IPS-NIHi7 (cell line): Measurements from ENCODE around the gene FLCN.
"Not testable (repeated sequence)": the region's sequence is repeated elsewhere in the genome, so short reads cannot be mapped to it uniquely, and the experiment has no call there.

Experiments
- DNase-seq: peaks from one replicate; pipeline ENCODE4 v3.0.0; 2012; ENCODE audit warnings: mixed read lengths; ENCODE audit errors: extremely low spot score

Gene FLCN, protein sequence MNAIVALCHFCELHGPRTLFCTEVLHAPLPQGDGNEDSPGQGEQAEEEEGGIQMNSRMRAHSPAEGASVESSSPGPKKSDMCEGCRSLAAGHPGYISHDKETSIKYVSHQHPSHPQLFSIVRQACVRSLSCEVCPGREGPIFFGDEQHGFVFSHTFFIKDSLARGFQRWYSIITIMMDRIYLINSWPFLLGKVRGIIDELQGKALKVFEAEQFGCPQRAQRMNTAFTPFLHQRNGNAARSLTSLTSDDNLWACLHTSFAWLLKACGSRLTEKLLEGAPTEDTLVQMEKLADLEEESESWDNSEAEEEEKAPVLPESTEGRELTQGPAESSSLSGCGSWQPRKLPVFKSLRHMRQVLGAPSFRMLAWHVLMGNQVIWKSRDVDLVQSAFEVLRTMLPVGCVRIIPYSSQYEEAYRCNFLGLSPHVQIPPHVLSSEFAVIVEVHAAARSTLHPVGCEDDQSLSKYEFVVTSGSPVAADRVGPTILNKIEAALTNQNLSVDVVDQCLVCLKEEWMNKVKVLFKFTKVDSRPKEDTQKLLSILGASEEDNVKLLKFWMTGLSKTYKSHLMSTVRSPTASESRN

DNA sequence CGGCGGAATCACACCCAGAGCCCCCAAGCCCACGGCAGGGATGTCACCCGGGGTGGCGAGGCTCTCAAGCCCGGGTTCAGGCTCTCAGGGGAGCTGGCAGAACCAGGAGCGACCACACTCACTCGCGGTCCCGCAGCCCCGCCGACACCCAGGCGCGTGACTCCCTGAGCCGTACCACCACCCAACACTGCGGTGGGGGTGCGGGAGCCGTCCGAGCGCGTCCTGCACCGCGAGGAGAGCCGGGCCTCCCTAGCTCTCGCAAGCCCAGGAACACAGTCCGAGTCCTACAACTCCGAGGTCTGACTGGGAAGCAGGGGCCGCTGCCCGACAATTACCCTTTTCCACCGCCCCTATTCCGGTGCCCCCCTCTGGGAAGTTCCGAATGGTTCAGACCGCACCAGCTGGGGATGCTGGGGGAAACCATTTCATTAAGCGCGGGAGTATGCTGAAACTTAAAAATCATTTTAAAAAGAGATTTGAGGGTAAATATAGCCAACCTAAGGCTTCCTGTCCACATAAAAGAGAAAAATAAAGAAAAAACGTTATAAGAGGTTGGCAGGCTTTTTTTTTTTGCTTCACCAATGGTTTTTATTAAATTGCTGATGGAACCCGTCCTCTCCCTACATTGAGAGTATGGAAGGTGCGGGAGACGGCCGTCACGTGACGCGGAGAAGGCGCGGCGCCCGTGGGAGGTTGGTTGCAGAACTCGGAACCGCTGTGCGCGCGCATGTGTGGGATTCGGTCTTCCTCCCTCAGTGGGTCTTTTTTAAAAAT lies at the start of gene FLCN:
Gene FLCN (minus strand): TSS at position 143 of the 774 bp plus-strand sequence. CDS start 9,031 bp downstream, outside the sequence.
- DNase-seq: peak; percentile 86

DNA sequence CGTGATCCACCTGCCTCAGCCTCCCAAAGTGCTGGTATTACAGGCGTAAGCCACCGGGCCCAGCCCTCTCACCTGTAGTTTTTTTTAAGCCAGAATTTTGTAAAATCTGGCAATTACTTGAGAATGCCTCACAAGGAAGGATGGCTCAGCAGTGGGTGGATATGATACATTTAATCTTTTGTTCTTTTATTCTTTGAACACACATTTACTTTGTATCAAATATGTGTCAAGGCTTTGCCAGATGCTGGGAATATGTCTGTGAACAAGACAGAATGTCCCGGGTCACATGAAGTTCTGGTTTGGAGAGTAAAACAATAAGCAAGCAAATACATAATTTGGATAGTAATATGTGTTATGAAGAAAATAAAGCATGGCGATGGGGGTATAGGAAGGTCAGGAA lies 49.0 kb upstream of the FLCN start:
- no peak for DNase-seq

DNA sequence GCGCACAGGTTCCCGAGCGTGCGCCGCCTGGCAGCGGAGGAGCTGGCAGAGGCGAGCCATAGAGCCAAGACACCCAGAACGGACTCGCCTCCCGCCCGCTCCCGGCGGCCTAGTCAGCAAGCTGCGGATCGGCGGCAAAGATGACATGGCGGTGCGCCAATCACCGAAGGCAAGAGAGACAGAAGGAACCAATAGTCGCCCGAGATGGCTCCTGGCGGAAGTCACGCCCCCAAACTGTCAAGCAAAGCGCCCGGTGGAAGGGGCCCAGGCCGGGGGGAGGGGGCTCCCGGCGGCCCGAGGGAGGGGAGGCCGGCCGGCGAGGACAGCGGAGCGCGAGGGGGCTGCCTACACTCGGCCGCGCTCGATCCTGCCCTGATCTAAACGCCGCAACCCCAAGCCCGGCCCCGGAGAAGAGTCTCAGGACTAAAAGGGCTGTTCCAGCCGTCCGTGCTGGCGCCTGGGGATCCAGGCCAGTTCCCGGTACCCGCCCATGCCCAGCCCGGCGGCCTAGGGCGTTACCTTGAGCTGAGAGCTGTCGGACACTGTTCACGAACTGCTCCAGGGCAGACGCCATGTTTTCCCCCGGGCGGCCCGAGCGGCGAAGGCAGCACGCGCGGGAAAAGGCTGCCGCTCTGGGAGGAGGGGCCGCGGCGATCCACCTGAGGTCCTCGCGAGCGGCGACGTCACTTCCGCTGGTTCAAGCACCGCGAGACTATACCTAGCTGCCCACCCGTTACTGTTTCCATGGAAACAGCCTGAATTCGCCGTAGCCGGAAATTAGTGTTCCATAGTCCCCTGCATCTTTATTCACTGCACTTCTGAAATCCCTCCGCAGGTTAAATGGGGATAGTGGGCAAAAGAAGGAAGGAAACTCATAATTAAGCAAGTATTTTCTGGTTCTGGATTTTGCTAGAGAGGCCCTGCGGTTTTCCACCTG lies 43.9 kb upstream of the FLCN start, which contains the start of gene COPS3:
Gene COPS3 (minus strand): TSS at position 634 of the 937 bp plus-strand sequence. CDS start 60 bp downstream, at position 574.
- peak; percentile 99 for DNase-seq

DNA sequence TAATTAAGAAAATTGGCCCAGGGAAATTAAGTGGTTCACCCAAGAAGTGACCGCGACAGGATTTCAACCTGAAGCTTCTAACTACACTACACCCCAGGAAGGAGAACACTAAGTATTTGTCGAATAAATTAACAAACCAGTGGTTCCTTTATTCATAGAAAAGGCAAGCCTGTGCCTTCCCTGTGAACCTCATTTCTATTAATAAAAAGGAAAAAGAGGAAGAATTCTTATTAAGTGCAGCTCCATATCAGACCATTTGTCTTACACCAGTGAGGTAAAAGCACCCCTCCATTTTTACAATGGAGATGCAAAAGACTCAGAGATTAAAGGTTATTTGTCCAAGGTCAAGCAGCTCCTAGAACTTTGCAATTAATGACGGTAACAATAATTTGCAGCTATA lies 42.3 kb upstream of the FLCN start:
- DNase-seq: no peak

DNA sequence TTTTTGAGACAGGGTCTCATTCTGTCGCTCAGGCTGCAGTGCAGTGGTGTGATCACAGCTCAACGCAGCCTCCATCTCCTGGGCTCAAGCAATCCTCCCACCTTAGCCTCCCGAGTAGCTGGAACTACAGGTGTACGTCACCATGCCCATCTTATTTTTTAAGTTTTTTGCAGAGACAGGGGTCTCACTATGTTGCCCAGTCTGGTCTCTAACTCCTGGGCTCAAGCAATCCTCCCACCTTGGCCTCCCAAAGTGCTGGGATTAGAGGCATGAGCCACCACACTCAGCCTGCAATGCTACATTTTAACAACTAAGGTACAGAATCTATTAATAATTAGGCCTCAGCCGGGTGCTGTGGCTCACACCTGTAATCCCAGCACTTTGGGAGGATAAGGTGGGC lies 40.5 kb upstream of the FLCN start:
- not testable (repeated sequence) for DNase-seq

DNA sequence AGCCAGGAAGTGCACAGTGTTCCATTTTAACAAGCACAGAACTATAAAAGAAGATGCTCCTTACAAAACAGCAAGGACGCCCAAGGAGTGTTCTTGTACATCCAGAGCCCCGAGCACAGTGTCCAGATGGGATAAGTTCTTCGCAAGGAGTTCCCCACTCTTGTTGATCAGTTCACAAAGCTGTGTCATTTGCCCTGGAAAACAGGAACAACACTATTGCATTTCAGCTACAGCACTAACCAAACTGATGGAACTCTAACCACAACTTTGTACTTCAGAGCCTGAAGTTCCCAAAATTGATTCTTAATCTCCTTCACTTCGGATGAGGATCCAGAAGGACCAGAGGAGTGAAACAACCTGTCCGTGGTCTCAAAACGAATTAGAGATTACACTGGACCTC lies 39.0 kb upstream of the FLCN start:
- DNase-seq: no peak

DNA sequence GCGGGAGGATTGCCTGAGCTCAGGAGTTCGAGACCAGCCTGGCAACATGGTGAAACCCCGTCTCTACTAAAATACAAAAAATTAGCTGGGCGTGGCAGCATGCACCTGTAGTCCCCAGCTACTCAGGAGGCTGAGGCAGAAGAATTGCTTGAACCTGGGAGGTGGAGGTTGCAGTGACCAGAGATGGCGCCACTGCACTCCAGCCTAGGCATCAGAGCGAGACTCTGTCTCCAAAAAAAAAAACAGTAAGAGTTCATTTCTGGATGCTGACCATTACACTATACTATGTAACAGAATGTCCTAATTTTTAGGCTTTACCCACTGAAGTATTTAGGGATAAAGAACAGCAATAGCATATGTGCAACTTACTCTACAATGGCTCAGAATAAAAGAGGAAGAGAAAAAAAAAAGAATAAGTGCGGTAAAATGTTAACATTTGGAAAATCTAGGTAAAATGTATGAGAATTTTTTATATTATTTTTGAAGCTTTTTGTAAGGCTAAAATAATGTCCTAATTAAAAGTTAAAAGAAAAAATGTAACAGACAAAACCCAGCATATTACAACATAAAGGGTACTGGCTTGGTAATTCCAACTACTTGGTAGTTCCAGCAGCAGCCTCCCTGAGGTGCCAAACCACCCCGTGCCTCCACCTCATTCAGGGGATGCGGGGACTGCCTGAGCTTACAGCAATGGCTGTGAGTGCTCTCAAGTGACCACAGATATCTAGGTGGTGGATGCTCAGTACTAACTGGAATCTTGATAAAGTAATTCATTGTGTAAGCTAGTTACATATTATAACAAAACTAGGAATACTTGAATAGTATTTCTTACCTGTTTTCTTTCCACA lies 33.2 kb upstream of the FLCN start:
- DNase-seq: no peak

DNA sequence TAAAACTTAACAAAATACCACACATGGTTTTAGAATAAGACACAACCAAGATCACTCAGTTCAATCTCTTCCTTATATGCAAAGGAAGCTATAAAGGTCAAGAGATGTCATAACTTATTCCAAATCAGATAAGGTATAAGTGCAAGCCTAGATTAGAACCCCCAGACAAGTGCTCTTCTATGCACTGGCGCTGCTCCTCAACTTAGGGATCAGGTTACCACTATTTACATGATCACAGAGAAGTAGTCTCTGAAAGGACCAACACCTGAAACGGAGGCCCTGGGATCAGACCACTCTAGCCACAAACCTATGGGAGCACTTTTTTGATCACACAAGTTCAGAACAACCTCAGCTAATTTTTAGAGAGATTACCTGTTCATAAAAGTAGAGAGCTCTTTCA lies 27.5 kb upstream of the FLCN start:
- DNase-seq: no peak

DNA sequence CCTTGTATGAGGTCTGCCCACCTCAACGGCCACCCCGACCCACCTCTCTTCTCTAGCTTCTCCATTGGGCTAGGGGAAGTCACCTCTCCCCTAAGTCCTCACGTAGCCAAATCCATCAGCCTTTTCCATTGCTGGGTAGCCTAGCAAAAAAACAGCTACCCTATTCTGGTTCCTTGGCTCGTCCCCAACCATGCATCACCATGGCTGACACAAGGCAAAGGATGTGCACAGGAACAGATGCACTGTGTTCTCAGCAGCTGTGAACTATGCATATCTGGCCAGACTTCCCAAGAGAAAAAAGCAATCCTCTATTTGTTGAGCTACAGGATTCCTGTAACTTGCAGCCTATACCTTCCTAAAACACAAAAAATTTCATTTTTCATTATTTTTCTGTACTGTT lies 22.0 kb upstream of the FLCN start:
- DNase-seq: no peak

DNA sequence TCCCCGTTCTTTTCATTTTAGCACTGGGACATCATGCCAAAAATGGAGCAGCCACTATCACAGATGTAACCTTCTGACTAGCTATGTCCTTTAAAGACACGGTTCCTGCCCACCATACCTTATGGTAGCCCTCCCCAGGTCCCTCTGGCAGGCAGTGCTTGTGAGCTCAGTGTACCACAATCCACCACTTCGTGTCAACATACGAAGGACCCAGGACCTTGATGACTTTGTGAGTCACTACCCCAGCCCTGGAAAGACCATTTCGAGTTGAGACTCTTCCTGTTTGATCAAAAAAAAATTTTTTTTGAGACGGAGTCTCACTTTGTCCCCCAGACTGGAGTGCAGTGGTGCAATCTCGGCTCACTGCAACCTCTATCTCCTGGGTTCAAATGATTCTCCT lies 21.0 kb upstream of the FLCN start:
- DNase-seq: no peak

DNA sequence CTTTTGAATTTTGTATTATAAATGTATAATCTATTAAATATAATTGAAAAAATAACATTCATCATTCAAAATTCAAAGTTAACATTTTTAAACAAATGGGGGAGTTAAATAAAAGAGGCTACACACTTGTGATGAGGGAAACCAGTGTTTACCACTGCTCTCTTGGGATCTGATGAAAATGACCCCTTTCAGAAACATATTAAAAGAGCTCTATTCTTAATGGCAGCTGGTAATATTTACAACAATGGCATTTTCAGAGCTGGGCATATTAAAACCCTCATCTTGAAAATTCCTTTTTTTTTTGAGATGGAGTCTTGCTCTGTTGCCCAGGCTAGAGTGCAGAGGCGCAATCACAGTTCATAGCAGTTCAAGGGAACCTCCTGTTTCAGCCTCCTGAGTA lies 19.3 kb upstream of the FLCN start:
- no peak for DNase-seq

DNA sequence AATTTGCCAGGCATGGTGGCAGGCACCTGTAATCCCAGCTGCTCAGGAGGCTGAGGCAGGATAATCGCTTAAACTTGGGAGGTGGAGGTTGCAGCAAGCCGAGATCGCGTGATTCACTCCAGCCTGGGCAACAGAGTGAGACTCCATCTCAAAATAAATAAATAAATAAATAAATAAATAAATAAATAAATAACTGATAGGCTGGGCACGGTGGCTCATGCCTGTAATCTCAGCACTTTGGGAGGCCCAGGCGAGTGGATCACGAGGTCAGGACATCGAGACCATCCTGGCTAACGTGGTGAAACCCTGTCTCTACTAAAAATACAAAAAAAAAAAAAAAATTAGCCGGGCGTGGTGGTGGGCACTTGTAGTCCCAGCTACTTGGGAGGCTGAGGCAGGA lies 18.7 kb upstream of the FLCN start:
- not testable (repeated sequence) for DNase-seq

DNA sequence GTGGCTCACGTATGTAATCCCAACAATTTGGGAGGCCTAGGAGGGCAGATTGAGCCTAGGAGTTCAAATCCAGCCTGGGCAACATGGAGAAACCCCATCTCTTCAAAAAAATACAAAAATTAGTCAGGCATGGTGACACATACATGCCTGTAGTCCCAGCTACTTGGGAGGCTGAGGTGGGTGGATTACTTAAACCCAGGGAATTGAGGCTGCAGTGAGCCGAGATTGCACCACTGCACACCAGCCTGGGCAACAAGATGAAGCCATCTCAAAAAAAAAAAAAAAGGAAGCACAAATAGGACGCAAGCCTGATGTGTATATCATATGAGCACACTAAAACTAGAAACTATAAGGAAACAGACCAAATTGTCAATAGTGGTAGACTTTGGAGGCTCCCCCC lies 17.1 kb upstream of the FLCN start:
- DNase-seq: no peak

DNA sequence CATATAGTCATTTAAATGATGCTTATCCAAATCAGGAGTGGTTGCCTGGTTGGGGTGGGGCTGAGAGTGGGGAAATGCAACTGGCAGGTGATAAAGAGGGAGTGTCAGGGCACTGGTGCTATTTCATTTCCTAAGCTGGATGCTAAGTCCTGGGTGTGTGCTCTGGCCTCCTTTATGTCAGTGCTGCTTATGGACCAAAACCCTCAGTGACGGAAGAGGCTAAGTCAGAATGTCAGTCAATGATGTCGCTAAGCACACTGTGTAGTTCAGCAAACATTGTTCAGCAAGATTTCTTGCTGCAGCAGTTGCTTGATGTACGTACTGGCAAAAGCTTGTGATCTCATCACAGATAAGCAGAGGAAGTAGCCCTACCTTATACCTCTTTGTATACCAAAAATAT lies 16.4 kb upstream of the FLCN start:
- DNase-seq: no peak

DNA sequence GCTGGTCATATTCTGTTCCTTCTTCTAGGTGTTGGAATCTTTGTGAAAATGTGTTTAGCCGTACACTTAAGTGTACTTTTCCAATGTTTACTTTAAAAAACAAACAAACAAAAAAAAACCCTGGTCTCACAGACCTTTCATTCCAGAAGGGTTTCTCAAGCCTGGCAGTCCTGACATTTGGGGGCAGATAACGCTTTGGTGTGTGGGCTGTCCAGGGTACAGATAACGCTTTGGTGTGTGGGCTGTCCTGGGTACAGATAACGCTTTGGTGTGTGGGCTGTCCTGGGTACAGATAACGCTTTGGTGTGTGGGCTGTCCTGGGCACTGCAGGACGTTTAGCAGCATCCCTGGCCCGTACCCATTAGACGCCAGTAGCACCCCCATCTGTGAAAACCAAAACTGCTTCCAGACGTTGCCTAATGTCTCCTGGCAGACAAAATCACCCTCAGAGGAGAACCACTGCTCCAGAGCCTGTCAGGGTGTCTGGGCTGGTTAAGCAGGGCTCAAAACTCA lies 15.2 kb upstream of the FLCN start:
- no peak for DNase-seq

DNA sequence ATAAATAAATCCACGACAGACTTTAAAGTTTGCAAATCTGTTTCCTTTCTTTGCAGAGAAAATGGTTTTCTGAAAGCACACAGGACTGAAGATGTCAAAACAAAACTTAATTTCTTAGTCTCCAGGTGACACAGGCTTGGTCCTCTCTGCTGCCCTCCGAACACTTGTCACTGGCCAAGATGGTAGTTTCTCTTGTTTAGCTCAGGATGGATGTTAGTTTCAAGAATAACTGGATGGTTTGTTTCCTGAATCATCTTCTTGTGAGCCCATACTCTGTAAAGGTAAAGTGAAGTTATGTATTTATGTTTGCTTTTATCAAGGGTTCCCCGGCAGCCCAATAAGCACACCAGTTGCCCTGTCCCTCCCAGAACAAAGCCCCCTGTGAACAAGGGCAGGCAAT lies 9.9 kb upstream of the FLCN start:
- DNase-seq: no peak

DNA sequence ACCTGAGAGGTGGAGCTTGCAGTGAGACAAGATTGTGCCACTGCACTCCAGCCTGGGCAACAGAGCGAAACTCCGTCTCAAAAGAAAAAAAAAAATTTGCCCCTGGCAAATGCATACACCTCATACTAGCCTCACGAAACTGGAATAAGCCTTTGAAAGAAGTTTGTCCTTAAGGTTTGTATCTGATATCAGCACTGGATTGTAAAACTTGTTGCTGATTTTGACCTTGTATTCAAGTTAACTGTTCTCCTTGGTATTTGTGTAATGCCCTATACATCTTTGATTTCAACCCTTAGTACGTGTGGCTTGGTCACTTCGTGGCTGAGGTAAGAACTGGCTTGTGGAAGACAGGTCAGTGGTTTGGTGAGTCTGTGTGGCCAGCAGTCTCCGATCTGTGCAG lies 6.2 kb upstream of the FLCN start:
- no peak for DNase-seq

DNA sequence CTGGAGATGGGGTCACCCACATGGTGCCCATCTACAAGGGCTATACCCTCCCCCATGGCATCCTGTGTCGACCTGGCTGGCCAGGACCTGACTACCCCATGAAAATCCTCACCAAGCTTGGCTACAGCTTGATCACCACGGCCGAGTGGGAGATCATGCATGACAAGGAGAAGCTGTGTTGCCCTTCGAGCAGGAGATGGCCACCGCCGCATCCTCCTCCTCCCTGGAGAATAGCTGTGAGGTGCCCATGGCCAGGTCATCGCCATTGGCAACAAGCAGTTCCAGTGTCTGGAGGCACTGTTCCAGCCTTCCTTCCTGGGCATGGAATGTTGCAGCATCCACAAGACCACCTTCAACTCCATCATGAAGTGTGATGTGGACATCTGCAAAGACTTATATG lies 5.3 kb upstream of the FLCN start:
- DNase-seq: no peak

DNA sequence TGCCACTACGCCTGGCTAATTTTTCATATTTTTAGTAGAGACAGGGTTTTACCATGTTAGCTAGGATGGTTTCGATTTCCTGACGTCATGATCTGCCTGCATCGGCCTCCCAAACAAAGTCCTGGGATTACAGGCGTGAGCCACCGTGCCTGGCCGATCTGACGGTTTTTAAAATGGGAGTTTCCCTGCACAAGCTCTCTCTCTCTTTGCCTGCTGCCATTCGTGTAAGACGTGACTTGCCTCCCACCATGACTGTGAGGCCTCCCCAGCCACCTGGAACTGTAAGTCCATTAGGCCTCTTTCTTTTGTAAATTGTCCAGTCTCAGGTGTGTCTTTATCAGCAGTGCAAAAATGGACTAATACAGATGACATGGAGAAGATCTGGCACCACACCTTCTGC lies 4.7 kb upstream of the FLCN start:
- DNase-seq: no peak

DNA sequence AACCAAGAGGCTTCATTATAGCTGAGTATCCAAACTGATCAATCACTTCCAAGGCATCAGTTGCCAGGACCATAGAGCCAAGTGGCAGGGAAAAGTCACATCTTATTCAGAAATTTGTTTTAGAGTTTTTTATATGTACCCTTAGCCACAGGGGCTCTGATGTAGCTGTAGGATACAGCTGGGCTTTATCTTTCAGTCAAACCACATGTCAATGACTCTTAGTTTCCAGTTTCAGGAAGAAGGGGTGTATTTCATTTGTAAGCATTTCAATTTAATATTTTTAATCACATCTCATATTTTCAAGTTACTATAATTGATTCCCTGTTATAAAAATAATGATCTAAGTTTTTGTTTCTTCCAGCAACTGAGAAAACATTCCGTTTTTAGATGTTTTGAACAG lies 2.9 kb upstream of the FLCN start:
- no peak for DNase-seq
